Nephron progenitor cell (in vitro differentiated cells): Measurements from ENCODE around the gene EGLN2.
"Not testable (repeated sequence)": the region's sequence is repeated elsewhere in the genome, so short reads cannot be mapped to it uniquely, and the experiment has no call there.

ENCODE experiments used
- DNase-seq: peaks from one replicate; pipeline ENCODE4 v3.0.0; 2021
- H3K27ac Mint-ChIP-seq: 2 replicates; pipeline ENCODE4 v1.8.0; 2021; ENCODE audit warnings: mild to moderate bottlenecking, moderate library complexity, mixed read lengths
- H3K27me3 Mint-ChIP-seq: 2 replicates; pipeline ENCODE4 v1.8.0; 2021; ENCODE audit warnings: mild to moderate bottlenecking, low read depth, mixed read lengths; ENCODE audit not compliant: poor library complexity
- H3K36me3 Mint-ChIP-seq: 2 replicates; pipeline ENCODE4 v1.8.0; 2021; ENCODE audit warnings: low read depth, mixed read lengths
- H3K4me1 Mint-ChIP-seq: 2 replicates; pipeline ENCODE4 v1.8.0; 2021; ENCODE audit warnings: mixed read lengths
- H3K4me3 Mint-ChIP-seq: 2 replicates; pipeline ENCODE4 v1.8.0; 2021; ENCODE audit warnings: mild to moderate bottlenecking, moderate library complexity, mixed read lengths
- H3K9me3 Mint-ChIP-seq: 2 replicates; pipeline ENCODE4 v1.8.0; 2021; ENCODE audit warnings: mild to moderate bottlenecking, moderate library complexity, mixed read lengths
- TF ChIP-seq, protein P1 (sequence below): fragments of 200-600 bp; sonication (generic); IDR thresholded peaks from 2 replicates; pipeline ENCODE4 v1.5.0; 2021; ENCODE audit warnings: antibody characterized with exemption

EGLN2 gene

DNA sequence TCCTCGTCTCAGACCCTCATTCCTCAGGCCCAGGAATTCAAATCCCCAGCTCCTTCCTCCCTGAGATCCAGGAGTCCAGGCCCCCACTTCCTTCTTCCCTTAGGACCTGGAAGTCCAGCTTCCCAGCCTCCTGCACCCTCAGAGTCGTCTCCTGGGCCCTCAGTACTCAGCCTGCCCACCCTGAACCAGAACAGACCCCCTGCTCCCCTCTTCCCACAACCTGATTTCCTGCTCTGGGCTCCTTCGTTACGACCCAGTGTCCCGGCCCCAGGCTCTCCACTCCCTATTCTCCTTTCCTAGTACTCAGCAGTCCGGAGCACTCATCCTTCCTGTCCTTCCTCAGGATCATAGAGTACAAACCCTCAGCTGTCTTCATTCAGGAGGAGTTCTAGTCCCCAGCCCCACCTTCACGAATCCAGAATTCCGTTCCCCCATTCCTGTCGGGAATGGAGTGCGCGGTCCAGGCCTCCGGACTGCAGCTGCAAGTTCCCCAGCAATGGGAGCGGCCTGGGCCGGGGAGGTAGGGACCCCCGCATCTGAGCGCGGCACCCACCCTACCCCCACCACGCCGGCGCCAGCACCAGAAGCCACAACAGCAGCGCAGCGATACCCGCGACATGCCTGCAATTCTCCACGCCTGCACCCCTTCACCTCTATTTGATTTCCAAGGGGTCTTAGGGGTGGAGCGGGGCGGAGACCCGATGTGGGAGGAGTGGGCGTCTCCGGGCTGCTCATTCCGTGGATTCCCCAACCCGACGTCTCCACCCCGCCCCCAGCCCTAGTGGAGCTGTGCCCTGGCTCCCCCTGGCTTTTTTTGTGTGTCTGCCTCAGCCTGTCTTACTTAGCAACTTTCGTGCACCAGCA is 12.7 kb downstream of the EGLN2 start:
- Mint-ChIP-seq H3K4me1 (peaks cover 65% of the 10 kb centered on the region), H3K36me3 (peaks cover 11% of the 10 kb centered on the region), H3K27me3 (peaks cover 45% of the 10 kb centered on the region), H3K27ac (no peak overlapping the region), H3K4me3 (peak overlapping the region; percentile 90), H3K9me3 (no peaks in the 10 kb centered on the region)
- DNase-seq: peak; percentile 54
- TF ChIP-seq, protein P1, sequence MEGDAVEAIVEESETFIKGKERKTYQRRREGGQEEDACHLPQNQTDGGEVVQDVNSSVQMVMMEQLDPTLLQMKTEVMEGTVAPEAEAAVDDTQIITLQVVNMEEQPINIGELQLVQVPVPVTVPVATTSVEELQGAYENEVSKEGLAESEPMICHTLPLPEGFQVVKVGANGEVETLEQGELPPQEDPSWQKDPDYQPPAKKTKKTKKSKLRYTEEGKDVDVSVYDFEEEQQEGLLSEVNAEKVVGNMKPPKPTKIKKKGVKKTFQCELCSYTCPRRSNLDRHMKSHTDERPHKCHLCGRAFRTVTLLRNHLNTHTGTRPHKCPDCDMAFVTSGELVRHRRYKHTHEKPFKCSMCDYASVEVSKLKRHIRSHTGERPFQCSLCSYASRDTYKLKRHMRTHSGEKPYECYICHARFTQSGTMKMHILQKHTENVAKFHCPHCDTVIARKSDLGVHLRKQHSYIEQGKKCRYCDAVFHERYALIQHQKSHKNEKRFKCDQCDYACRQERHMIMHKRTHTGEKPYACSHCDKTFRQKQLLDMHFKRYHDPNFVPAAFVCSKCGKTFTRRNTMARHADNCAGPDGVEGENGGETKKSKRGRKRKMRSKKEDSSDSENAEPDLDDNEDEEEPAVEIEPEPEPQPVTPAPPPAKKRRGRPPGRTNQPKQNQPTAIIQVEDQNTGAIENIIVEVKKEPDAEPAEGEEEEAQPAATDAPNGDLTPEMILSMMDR: no peak

DNA sequence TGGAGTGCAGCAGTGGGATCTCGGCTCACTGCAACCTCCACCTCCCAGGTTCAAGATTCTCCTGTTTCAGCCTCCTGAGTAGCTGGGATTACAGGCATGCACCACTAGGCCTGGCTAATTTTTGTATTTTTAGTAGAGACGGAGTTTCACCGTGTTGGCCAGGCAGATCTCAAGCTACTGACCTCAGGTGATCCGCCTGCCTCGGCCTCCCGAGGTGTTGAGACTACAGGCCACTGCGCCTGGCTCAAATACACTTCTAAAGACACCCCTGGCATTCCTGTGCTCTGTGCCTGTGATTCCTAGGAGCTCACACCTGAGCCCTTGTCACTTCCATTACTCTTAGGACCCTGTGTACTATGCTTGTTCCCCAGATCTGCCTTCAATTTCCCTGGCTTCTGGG is 13.6 kb downstream of the EGLN2 start:
- H3K27me3 Mint-ChIP-seq: peaks cover 52% of the 10 kb centered on the region
- H3K4me3 Mint-ChIP-seq: peak overlapping the region; percentile 90
- H3K36me3 Mint-ChIP-seq, DNase-seq, H3K9me3 Mint-ChIP-seq, H3K27ac Mint-ChIP-seq: not testable (repeated sequence)
- H3K4me1 Mint-ChIP-seq: peaks cover 56% of the 10 kb centered on the region

DNA sequence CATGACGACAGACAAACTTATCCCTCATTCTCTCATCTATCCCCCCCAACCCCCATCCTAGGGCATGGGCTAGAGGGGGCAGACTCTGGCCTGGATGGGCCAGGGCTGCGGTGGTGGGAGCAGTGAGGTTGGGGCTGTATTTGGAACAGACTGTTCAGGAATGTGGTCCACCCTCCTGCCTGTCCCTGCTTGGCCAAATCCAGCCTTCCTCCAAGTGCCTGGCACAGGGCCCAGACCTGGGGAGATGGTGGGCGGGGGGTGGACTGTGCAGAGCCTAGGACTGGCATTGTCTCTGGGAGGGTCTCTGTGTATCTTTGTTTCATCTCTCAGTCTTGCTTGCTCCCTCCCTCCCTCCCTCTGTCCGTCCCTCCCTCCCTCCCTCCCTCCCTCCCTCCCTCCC is 14.2 kb downstream of the EGLN2 start:
- H3K4me3 Mint-ChIP-seq: peak overlapping the region; percentile 90
- no peak for DNase-seq
- no peak overlapping the region for H3K27ac Mint-ChIP-seq
- H3K4me1 Mint-ChIP-seq: peaks cover 53% of the 10 kb centered on the region
- H3K27me3 Mint-ChIP-seq: peaks cover 58% of the 10 kb centered on the region
- no peaks in the 10 kb centered on the region for H3K36me3 Mint-ChIP-seq
- no peaks in the 10 kb centered on the region for H3K9me3 Mint-ChIP-seq
- TF ChIP-seq, protein P1: no peak

DNA sequence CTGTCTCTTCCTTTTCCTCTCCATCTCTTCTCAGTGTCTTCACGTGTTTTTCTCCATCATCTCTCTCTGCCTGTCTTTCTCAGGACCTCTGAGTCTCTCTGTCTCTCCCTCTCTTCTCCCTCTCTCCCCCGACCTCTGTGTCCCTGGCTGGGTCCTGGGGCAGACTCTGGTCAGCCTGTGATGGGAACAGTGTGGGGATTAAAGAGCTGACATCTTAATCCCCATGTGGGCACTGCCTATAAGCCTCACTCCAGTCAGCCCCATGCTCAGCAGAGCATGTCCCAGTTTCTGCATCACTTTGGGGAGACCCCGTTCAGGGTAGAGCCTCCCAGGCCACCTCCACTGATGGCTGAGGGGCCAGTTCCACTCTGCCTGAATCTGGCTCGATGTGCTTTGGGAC is 16.2 kb downstream of the EGLN2 start:
- DNase-seq: no peak
- Mint-ChIP-seq H3K4me3 (no peak overlapping the region), H3K27ac (no peak overlapping the region), H3K27me3 (peaks cover 67% of the 10 kb centered on the region), H3K9me3 (no peaks in the 10 kb centered on the region), H3K36me3 (no peaks in the 10 kb centered on the region), H3K4me1 (peaks cover 54% of the 10 kb centered on the region)
- TF ChIP-seq, protein P1: no peak

DNA sequence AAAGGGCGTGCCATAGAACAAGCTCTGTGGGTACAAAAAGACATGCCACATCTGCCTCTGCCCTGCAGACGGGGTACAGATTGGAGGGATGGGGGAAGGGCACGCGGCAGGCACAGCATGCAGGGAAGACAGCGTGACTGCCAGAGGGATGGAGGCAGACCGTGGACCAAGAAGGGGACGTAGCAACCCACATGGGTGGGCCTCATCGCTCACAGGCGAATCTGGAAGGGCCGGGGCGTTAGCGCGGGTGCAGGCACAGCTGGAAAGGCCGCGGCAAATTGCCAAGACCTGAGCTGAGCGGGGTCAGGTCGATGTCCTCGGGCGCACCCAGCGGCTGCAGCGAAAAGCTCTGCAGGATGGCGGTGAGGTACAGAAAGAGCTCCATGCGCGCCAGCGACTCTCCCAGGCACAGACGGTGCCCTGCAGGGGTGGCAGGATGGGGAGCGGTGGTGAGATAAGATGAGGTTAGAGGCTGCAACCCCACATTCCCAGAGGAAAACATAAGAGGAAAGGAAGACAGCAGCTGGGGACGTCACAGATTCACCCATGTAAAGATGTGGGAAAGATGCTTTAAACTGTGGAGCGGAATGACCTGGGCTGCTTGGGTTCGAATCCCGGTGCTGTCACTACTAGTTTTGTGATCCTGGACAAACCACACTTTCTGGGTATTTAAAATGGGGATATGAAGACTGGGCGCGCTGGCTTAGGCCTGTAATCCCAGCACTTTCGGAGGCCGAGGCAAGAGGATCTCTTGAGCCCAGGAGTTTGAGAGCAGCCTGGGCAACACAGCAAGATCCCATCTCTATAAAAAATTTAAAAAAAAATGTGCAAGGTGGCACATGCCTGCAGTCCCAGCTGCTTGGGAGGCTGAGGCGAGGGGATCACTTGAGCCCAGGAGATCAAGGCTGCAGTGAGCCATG is 19.7 kb downstream of the EGLN2 start:
- Mint-ChIP-seq H3K4me3 (peak overlapping the region; percentile 18), H3K4me1 (peaks cover 43% of the 10 kb centered on the region), H3K27me3 (peaks cover 48% of the 10 kb centered on the region)
- peak; percentile 64 for DNase-seq
- H3K27ac Mint-ChIP-seq, H3K9me3 Mint-ChIP-seq, H3K36me3 Mint-ChIP-seq: not testable (repeated sequence)
- TF ChIP-seq, protein P1: peak; percentile 27

DNA sequence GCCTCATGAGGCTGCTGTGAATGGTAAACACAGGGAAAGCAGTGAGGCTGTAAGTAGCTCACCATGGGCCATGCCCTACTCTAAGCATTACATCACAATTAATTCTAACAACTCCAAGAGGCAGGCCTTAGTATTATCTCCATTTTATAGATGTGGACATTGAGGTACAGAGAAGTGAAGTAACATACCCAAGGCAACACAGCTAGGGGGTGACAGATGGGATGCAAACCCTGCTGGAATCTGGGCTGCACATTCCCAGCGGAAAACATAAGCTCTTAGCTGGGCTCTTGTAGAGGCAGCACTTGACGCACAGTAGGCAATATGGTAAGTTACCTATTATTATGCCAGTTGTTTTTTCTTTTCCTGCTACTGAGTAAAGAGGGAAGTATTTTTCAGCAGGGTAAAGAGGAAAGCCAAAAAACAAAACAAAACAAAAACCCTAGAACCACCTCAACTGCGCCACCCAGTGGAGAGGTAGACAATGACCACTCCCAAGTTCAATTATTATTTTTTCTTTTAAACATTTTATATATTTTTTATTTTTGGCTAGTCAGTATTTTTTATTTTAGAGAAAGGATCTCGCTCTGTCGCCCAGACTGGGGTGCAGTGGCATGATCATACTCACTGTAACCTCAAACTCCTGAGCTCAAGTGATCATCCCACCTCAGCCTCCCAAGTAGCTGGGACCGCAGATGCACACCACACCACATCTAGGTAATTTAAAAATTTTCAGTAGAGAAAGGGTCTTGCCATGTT is 20.7 kb downstream of the EGLN2 start:
- Mint-ChIP-seq H3K27me3 (peaks cover 42% of the 10 kb centered on the region), H3K4me1 (peaks cover 38% of the 10 kb centered on the region)
- TF ChIP-seq, protein P1: peak; percentile 82
- not testable (repeated sequence) for H3K36me3 Mint-ChIP-seq, H3K4me3 Mint-ChIP-seq, H3K27ac Mint-ChIP-seq, H3K9me3 Mint-ChIP-seq
- peak; percentile 52 for DNase-seq
